Forelimb muscle (tissue), 1 donor: Measurements from ENCODE around the gene GNL1. TPM values are rescaled to one million over a fixed set of nuclear protein-coding genes. Genes with fewer than 3 reads are reported as not detected.
A peak's percentile ranks its signal among the peaks of the same experiment; 100 is the strongest.

Experiments used
- DNase-seq: peaks from one replicate; pipeline ENCODE4 v3.0.0-alpha.2; 2013; ENCODE audit warnings: low read depth
- polyA plus RNA-seq: library from polyadenylated mRNA; unstranded; fragments of 120-200 nt; gene quantifications from one replicate; pipeline ENCODE4 v1.2.1, GENCODE V29; 2013; ENCODE audit not compliant: insufficient read length

GNL1 gene
- polyA plus RNA-seq, 1 donor: 52.6 TPM

DNA sequence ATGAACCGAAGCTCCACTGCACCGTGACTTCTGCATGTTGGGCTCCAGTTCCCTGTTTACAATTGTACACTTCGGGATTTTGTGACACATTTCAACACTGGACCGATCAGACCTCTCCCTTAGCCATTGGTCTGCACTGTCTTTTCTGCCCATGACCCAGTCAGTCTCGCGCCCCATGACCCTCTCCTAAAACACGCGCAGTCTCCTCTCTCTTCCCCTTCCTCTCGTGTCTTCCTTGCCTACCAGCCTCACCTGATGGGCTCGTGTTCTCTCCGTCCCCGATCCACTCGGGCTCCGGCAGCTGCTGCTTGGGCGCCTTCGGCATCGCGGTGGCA is 14.4 kb upstream of the GNL1 start:
- no peak for DNase-seq

GRCh38 chr6:30570263-30570662 is 14.0 kb upstream of the GNL1 start:
- no peak for DNase-seq

- no peak for DNase-seq
Measured at GRCh38 chr6:30568245-30568644, 12.0 kb upstream of the GNL1 start.

GRCh38 chr6:30565772-30566171 is 9.5 kb upstream of the GNL1 start:
- no peak for DNase-seq

DNA sequence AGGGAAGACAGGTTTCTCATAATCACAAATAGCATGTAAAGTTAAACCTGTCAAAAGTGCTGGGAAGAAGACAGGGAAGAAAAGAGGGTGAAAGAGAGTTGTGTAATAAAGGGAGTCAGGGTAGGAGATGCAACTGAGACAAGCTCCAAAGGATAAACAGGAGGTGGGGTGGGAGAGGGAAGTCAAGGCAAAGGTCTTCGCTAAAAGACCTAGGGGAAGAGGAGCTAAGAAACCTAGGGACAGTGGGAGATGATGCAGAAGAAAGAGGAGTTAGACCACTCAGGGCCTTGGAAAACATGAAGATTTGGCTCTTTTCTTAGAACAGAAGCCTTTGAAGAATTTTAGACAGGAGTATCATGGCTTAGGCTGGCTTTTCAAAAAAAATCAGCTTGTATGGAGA is 7.8 kb upstream of the GNL1 start:
- no peak for DNase-seq

GRCh38 chr6:30562470-30563425 is 6.5 kb upstream of the GNL1 start:
- no peak for DNase-seq

DNA sequence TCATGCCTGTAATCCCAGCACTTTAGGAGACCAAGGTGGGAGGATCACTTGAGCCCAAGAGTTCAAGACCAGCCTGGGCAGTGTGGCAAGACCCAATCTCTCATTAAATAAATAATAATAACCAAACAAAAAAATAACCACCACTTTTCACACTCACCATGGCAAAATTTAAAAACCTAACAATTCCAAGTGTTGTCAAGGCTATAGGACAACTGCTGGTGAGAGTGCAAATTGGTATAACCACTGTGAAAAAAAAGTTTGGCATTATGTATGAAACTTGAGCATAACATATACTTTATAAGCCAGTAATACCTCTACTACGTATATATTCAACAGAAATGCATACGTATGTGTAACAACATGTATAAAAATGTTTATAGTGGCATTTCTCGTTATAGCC is 4.6 kb upstream of the GNL1 start:
- no peak for DNase-seq

GRCh38 chr6:30557683-30557981 is 1.3 kb upstream of the GNL1 start:
- DNase-seq: peak; percentile 26

GRCh38 chr6:30556906-30557682 is 805 bp upstream of the GNL1 start, which contains the start of gene PRR3:
Gene PRR3, plus strand, starts transcription at chr6:30557295. Its CDS starts 50 bp downstream, at chr6:30557345.
- peak; percentile 89 for DNase-seq

DNA sequence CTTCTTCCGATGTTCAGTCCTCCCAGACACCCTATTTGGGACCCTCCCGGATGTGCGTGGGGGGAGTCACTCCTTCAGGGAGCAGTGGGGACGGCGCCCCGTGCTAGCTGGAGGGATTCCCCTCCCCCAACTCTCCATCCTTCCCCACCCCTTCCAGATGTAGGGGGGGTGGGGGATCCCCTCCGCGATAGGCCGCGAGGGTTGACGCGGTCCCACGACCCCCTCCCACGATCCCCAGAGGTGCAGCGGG is 548 bp downstream of the GNL1 start:
- no peak for DNase-seq

GRCh38 chr6:30554962-30555815 is 1.1 kb downstream of the GNL1 start:
- no peak for DNase-seq

DNA sequence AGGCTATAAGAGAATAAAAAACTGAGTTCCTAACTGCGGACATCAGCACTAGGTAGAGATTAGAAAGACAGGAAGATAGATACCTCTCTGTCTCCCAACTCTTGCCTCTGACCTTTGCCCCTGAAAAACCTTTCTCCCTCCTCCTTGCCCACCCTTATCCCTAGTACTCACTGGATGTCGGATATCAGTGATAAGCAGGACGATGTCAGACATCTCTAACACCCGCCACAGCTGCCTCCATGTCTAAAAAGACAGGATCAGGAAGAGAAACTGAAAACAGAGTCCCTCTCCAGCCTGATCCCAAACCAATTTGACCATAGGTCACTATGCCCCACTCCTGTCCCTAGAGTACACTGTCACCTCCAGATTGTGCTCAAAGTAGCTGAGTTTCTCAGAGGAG is 1.9 kb downstream of the GNL1 start:
- no peak for DNase-seq

DNA sequence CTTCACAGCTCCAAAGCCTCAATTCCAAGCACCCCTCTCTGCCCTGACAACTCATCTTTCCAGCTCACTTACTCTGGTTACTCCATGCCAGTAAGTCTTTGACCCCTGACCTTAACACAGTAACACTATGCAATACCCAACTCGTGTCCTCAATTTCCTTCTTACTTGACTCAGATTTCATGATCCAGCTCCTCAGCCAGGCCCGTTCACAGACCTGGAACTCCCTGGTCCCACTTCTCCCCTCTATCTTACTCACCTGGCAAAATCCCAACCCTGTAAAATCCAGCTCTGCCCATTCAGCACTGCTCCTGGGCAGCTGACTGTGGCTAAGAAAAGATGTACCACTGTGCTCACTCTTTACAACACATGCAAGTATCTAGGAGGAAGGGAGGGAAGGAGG is 7.9 kb downstream of the GNL1 start:
- no peak for DNase-seq

- DNase-seq: no peak
Measured at GRCh38 chr6:30547454-30547853, 8.8 kb downstream of the GNL1 start.

- DNase-seq: peak; percentile 20
Measured at GRCh38 chr6:30544666-30545272, 11.5 kb downstream of the GNL1 start.

DNA sequence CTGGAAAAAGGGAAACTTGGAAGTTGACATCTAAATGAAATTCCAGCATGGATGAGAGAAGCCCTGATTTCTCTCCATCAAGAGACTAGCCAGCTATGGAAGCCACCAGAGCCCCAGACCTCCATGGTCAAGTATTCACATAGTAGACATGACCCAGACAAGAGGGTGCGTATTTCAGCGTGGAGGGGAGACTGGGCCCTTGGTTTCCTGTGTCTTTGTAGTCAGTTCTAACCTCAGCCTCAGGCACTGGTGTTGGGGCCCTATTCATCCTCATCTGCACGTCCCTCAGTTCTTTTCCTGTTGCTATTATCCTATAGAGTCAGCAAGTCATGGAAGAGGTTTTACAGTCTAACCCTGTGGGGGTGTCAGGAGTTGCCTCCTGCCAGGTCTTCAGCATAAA is 12.5 kb downstream of the GNL1 start:
- no peak for DNase-seq

DNA sequence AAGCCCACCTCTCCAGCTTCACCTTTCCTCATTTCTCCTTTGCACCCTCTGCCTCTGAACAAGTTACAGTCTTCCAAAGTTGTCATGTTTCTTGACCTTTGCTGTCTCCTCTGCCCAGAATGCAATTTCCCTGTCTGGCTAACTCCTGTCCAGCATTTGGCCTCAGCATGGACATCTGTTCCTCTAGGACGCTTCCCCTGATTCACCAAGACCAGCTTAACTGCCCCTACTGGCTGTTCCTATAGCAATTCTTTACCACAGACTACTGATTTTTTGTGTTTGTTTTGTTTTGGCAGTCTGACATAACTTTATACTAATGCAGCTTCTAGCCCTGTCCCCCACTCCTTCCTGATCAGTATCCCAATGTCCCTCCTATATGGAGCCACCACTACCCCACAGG is 13.4 kb downstream of the GNL1 start:
- no peak for DNase-seq

GRCh38 chr6:30542404-30542725 is 13.9 kb downstream of the GNL1 start:
- DNase-seq: no peak

DNA sequence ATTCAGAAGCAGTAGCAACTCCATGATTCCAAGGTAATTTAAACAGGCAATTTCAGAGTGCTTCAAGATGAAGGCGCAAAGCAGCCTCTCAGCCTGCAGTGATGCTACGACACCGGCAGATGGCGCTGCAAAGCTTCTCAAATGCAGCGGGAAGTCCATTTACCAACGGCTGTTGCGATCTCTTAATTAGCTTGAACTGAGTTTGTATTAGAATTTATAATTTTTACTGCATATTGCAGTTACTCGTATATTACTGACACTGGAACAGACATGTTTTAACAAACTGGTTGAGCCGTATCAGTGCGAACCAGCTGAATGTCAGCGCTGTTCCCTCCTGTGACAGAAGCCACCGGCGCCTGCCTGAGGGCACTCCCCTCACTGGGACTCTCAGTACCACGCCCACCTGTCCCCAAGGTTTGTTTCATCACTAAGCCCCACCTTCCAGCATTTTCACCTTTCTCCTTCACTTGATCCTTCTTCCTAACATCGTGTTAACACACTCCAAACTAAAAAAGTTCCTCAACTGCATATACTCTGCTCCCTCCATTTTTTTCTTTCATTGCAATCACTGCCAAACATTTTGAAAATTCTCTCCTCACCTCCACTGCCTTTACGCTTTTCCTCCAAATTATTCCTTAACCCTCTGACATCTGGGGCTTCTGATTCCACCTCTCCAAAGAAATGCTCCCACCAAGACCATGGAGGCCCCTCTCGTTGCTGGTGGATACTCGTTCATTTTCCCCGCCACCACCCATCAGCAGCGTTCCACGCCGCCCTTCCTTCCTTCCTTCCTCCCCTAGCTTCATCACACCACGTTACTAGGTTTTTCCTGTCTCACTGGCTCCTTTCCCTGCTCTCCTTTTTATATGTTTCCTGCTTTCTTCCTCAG is 14.5 kb downstream of the GNL1 start:
- peak; percentile 66 for DNase-seq

DNA sequence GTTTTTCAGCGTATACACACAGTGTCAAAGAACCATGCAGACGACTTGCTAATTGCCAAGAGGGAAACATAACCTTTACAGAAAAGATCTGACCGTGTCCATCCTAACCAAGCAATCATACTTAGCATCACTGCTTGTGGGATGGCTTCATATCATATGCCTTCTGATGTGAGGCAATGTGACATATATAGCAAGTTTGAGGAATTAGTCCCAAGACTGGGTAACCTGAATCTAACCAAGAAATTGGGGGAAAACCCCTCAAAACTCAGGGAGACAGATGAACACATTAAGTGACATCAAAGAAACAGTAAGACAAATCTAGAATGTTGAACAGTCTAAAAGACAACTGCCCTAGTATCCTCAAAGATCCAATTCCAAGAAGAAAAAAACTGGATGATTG is 18.4 kb downstream of the GNL1 start:
- no peak for DNase-seq
